IPS-15b (cell line): ENCODE data around the gene ACSM2B.
"Not testable (repeated sequence)": the region's sequence is repeated elsewhere in the genome, so short reads cannot be mapped to it uniquely, and the experiment has no call there.

Source experiments
- H3K27me3 ChIP-seq: one replicate; pipeline ENCODE4 v1.6.1; 2013; ENCODE audit warnings: low read length; ENCODE audit not compliant: control insufficient read depth, insufficient read depth
- H3K36me3 ChIP-seq: one replicate; pipeline ENCODE4 v1.6.1; 2013; ENCODE audit warnings: low read length; ENCODE audit not compliant: control insufficient read depth, insufficient read depth
- H3K4me1 ChIP-seq: one replicate; pipeline ENCODE4 v1.6.1; 2013; ENCODE audit warnings: mild to moderate bottlenecking, low read length; ENCODE audit not compliant: control insufficient read depth, insufficient read depth
- H3K4me3 ChIP-seq: one replicate; pipeline ENCODE4 v1.5.1; 2013; ENCODE audit warnings: low read depth, low read length
- H3K9ac ChIP-seq: one replicate; pipeline ENCODE4 v1.6.1; 2013; ENCODE audit warnings: low read depth, mild to moderate bottlenecking, low read length
- H3K9me3 ChIP-seq: one replicate; pipeline ENCODE4 v1.6.1; 2013; ENCODE audit warnings: mild to moderate bottlenecking, low read length; ENCODE audit not compliant: control insufficient read depth, insufficient read depth

Gene ACSM2B, protein sequence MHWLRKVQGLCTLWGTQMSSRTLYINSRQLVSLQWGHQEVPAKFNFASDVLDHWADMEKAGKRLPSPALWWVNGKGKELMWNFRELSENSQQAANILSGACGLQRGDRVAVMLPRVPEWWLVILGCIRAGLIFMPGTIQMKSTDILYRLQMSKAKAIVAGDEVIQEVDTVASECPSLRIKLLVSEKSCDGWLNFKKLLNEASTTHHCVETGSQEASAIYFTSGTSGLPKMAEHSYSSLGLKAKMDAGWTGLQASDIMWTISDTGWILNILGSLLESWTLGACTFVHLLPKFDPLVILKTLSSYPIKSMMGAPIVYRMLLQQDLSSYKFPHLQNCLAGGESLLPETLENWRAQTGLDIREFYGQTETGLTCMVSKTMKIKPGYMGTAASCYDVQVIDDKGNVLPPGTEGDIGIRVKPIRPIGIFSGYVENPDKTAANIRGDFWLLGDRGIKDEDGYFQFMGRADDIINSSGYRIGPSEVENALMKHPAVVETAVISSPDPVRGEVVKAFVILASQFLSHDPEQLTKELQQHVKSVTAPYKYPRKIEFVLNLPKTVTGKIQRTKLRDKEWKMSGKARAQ

GRCh38 chr16:20576145-20576544, at the start of gene ACSM2B:
Gene ACSM2B, minus strand, starts transcription at chr16:20576367. Its CDS starts 11,522 bp downstream, at chr16:20564845.
- not testable (repeated sequence) for H3K27me3 ChIP-seq, H3K36me3 ChIP-seq, H3K9ac ChIP-seq, H3K4me1 ChIP-seq, H3K4me3 ChIP-seq, H3K9me3 ChIP-seq

GRCh38 chr16:20624882-20625807, 49.0 kb upstream of the ACSM2B start:
- H3K9ac ChIP-seq = no peak overlapping the region
- no peaks in the 10 kb centered on the region for H3K4me1 ChIP-seq
- no peaks in the 10 kb centered on the region for H3K9me3 ChIP-seq
- no peak overlapping the region for H3K4me3 ChIP-seq
- H3K27me3 ChIP-seq = no peaks in the 10 kb centered on the region
- no peaks in the 10 kb centered on the region for H3K36me3 ChIP-seq

DNA sequence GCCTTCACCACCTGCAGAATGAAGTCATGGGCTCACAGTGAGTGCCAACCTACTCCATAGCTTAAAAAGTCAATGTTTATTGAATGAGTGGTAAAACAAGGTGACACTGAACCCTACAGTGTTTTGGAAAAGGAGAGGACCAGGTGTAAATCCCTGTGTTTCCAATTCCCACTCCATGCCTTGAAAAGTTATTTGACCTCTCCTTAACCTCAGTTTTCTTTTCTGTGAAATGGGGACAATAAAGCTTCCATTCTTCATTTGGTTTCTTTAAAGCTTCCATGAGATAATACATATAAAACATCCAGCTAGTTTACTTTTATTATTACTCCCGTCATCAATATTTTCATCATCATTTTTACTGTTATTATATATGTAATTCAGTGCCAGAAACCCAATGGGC, 48.0 kb upstream of the ACSM2B start:
- Histone ChIP-seq H3K4me3 (no peak overlapping the region), H3K9ac (no peak overlapping the region), H3K27me3 (no peaks in the 10 kb centered on the region), H3K9me3 (no peaks in the 10 kb centered on the region), H3K36me3 (no peaks in the 10 kb centered on the region), H3K4me1 (no peaks in the 10 kb centered on the region)

- Histone ChIP-seq H3K4me1 (no peaks in the 10 kb centered on the region), H3K4me3 (no peak overlapping the region), H3K36me3 (no peaks in the 10 kb centered on the region), H3K27me3 (no peaks in the 10 kb centered on the region), H3K9me3 (no peaks in the 10 kb centered on the region), H3K9ac (no peak overlapping the region)
Measured at GRCh38 chr16:20622498-20622870, 46.3 kb upstream of the ACSM2B start.

DNA sequence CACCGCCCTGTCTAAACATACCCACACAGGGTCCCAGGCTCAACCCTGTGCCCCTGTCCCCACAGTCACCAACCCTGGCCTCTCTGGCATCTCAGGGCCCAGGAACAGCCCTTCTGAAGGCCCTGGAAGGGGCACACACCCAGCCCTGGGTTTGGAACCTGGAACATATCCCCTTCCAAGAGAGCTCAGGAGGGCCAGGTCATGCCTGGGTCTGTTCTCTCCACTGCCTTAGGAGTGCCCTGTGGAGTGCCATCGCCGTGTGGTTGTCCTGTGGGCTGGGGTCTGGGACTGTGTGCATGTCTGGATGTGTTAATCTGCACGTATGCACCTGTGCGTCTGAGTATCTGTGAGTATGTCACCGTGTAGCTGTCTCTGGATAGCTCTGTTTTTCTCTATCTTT, 45.2 kb upstream of the ACSM2B start:
- no peak overlapping the region for H3K9ac ChIP-seq
- no peaks in the 10 kb centered on the region for H3K4me1 ChIP-seq
- no peaks in the 10 kb centered on the region for H3K36me3 ChIP-seq
- no peaks in the 10 kb centered on the region for H3K9me3 ChIP-seq
- no peaks in the 10 kb centered on the region for H3K27me3 ChIP-seq
- H3K4me3 ChIP-seq = no peak overlapping the region

DNA sequence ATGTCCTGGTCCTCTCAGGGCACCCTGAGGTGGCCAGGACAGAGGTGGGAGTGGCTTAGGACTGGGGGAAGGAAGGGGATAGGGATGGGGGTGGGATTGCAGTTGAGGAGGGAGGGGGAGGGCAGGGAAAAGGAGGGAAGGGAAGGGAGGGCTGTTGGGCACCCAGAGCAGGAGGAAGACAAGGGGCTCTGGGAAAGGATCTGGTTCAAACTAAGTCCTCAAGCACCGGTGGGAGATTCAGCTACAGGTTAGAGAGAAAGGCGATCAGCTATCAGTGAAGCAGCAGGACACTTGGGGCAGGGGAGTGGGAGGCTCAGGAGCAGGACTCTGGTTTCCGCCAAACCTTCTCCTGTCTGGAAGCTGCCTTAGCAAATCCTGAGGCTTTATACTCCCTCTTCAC, 44.6 kb upstream of the ACSM2B start:
- no peaks in the 10 kb centered on the region for H3K9me3 ChIP-seq
- no peak overlapping the region for H3K4me3 ChIP-seq
- H3K36me3 ChIP-seq = no peaks in the 10 kb centered on the region
- H3K27me3 ChIP-seq = no peaks in the 10 kb centered on the region
- H3K4me1 ChIP-seq = no peaks in the 10 kb centered on the region
- H3K9ac ChIP-seq = no peak overlapping the region

- H3K4me1 ChIP-seq = no peaks in the 10 kb centered on the region
Measured at GRCh38 chr16:20620003-20620402, 43.8 kb upstream of the ACSM2B start.

GRCh38 chr16:20617271-20617670, 41.1 kb upstream of the ACSM2B start:
- no peak overlapping the region for H3K4me3 ChIP-seq
- no peaks in the 10 kb centered on the region for H3K4me1 ChIP-seq
- no peaks in the 10 kb centered on the region for H3K9me3 ChIP-seq
- H3K9ac ChIP-seq = no peak overlapping the region
- no peaks in the 10 kb centered on the region for H3K36me3 ChIP-seq
- no peaks in the 10 kb centered on the region for H3K27me3 ChIP-seq

More at GRCh38 chr16:20620003-20620402, 43.8 kb upstream of the ACSM2B start:
- Histone ChIP-seq H3K9me3 (no peaks in the 10 kb centered on the region), H3K27me3 (no peaks in the 10 kb centered on the region), H3K9ac (no peak overlapping the region), H3K36me3 (no peaks in the 10 kb centered on the region), H3K4me3 (no peak overlapping the region)

- no peaks in the 10 kb centered on the region for H3K4me1 ChIP-seq
- H3K27me3 ChIP-seq = no peaks in the 10 kb centered on the region
- no peaks in the 10 kb centered on the region for H3K36me3 ChIP-seq
- no peak overlapping the region for H3K4me3 ChIP-seq
- H3K9ac ChIP-seq = no peak overlapping the region
- no peaks in the 10 kb centered on the region for H3K9me3 ChIP-seq
Measured at GRCh38 chr16:20614186-20615141, 38.3 kb upstream of the ACSM2B start.

DNA sequence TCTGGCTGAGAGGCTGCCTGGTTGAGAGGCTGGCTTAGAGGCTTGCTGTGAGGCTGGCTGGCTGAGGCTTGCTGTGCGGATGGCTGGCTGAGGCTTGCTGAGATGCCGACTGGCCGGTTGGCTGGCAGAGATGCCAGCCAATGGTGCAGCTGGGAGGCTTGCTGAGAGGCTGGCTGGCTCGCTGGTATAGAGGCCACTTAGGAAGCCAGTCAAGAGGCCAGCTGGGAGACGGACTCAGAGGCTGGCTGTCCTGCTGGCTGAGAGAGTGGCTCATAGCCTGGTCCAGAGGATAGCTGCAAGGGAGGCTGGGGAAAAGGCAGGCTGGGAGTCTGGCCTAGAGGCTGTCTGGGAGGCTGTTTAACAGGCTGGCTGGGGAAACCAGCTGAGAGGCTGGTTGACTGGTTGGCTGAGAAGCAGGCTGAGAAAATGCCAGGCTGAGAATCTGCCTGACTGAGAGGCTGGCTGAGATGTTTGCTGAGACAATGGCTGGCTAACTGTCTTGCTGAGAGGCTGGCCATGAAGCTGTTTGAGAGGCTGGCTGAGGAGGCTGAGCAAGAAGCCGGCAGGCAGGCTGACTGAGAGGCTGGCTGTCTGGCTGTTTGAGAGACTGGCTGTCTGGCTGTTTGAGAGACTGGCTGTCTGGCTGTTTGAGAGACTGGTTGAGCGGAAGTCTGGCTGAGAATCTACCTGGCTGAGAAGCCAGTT, 37.5 kb upstream of the ACSM2B start:
- Histone ChIP-seq H3K9me3 (no peaks in the 10 kb centered on the region), H3K9ac (no peak overlapping the region), H3K4me3 (no peak overlapping the region), H3K27me3 (no peaks in the 10 kb centered on the region), H3K4me1 (no peaks in the 10 kb centered on the region), H3K36me3 (no peaks in the 10 kb centered on the region)
